Inferior parietal cortex (tissue), 1 donor: ENCODE results near the gene PPP4C.

ENCODE experiments used
- DNase-seq: peaks from one replicate; pipeline ENCODE4 v3.0.0-alpha.2; 2016; ENCODE audit errors: extremely low spot score

Gene PPP4C

GRCh38 chr16:30054959-30055553 lies 20.7 kb upstream of the PPP4C start:
- DNase-seq = no peak

- no peak for DNase-seq
Observed at GRCh38 chr16:30060346-30060745, 15.4 kb upstream of the PPP4C start.

- DNase-seq = no peak
Observed at GRCh38 chr16:30060836-30061554, 14.8 kb upstream of the PPP4C start.

- DNase-seq = no peak
Observed at GRCh38 chr16:30063278-30063892, 12.4 kb upstream of the PPP4C start.

DNA sequence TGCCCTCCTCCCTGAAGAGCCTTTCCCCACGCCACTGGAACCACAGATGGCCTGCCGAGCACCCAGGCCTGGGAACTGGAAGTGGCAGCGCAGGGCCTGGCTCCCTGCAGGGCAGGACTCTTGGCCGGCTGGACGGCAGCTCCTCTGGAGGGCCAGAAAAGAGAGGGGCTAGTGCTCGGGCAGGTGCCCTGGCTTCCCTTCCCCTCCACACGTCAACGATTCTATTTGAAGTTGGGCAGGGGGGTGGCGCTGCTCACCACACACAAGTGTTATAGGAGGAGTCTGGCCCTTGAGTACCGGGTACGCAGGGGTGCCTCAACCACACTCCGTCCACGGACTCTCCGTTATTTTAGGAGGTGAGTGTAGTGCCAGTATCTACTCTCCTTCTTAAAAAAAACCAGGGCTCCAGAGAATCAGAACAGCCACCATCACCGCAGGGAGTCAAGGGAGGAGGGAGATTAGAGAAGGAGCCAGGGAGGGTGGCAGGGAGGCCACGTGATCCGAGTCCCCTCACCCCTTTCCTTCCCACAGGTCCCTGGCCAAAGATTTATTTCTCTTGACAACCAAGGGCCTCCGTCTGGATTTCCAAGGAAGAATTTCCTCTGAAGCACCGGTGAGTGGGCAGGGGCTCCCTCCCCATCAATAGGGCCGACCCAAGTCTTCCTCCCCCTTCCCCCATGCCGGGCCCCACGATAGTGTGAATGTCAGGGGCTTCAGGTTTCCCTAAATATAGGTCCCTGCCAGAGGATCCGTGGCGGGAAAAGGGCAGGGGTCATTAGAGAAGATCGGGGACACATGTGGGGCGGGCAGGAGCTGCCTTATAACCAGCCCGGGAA lies 11.7 kb upstream of the PPP4C start:
- peak; percentile 75 for DNase-seq

GRCh38 chr16:30064729-30065101 lies 11.1 kb upstream of the PPP4C start:
- DNase-seq = no peak

GRCh38 chr16:30065102-30065942 lies 10.5 kb upstream of the PPP4C start, which contains the start of gene ALDOA:
Gene ALDOA, plus strand, starts transcription at chr16:30065760. Its CDS starts 1,138 bp downstream, at chr16:30066898.
- DNase-seq = peak; percentile 96

DNA sequence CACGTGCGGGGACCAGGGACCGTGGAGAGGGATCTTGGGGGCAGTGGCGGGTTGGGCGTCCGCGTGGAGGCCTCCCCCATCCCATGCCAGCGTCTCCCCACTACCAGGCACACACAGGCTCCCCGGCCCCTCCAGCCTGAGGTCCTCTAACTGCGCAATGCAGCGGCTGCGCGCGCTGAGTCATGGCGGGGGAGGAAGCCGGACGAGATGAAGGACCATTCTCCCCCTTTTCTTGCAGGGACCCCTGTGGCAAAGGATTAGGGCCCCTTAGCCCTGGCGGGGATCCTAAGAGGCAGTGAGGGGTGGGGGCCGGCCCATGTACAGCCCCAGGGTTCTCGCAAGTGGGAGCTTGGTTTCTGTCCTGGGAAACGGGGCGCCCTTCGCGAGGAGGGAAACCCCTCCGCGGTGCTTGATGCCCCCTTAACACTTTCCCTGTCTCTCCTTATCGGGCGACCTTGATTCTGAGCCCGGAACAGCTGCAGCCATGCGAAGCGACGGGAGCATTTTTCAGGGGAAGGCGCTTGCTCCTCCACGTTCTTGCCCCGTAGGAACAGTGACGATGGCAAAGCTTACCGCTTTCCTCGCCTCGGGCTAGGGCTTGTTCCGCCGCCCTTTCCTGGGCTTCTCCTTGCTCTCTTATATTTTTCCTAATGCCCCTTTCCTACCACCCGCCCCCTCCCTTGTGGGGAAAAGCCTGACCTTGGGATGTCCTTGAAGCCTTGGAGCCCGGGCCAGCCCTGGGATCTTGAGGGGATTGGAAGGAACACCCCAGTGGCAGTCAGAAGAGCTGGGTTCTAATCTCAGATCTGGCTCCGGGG lies 9.6 kb upstream of the PPP4C start:
- no peak for DNase-seq

DNA sequence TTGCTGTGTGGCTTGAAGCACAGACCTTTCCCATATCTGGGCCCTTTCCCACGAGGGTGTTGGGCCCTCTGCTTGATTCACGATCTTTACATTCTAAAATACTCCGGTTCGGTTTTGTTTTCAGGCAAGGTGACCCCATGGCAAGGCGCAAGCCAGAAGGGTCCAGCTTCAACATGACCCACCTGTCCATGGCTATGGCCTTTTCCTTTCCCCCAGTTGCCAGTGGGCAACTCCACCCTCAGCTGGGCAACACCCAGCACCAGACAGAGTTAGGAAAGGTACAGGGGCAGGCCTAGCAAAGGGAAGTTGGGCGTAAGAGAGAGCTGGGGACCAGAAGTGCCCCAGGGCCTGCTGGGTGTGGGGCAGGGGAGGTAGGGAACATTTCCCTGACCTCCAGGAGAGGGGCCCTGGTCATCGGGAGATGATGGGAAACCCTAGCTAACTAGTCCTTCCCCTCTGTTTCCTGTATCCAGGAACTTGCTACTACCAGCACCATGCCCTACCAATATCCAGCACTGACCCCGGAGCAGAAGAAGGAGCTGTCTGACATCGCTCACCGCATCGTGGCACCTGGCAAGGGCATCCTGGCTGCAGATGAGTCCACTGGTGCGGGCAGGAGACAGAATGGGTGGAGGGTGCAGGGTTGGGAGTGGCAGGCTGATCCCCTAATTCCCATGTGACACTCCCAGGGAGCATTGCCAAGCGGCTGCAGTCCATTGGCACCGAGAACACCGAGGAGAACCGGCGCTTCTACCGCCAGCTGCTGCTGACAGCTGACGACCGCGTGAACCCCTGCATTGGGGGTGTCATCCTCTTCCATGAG lies 8.8 kb upstream of the PPP4C start:
- DNase-seq = no peak

DNA sequence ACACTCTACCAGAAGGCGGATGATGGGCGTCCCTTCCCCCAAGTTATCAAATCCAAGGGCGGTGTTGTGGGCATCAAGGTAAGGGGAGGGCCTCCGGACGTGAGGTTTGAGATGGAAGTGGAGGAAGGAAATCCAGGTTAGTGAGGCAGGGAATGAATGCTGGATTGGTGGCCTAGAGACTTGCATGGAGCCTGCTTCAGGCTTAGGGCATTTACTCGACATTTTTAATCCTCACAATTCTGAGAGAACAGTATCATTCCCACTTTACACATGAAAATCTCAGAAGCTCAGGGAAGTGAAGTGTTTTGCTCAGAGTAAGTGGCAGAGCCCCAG lies 8.2 kb upstream of the PPP4C start:
- DNase-seq = no peak

GRCh38 chr16:30068333-30068732 lies 7.5 kb upstream of the PPP4C start:
- DNase-seq = no peak

- no peak for DNase-seq
Observed at GRCh38 chr16:30068750-30069610, 6.8 kb upstream of the PPP4C start.

- no peak for DNase-seq
Observed at GRCh38 chr16:30069611-30070462, 6.0 kb upstream of the PPP4C start.

GRCh38 chr16:30070490-30070889 lies 5.3 kb upstream of the PPP4C start:
- DNase-seq = no peak

DNA sequence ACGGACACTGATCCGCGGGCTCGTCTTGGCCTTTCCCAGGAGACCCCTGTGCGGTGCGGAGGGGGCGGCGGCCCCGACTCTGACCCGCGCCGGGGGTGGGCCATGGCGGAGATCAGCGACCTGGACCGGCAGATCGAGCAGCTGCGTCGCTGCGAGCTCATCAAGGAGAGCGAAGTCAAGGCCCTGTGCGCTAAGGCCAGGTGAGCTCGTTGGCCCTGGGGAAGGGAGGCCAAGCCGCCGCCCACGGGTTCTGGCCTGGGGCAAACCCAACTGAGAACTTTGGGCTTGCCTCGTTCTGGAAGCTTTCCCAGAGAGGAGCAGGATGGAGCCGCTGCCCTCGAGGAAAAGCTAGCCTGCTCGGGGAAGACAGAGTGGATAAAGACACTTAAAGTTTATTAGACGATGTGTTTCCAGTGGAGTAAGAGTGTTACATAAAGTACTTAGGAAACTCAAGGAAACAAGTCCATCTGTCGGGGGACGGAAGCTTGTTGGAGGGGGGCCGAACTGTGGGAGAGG lies 540 bp downstream of the PPP4C start:
- no peak for DNase-seq

DNA sequence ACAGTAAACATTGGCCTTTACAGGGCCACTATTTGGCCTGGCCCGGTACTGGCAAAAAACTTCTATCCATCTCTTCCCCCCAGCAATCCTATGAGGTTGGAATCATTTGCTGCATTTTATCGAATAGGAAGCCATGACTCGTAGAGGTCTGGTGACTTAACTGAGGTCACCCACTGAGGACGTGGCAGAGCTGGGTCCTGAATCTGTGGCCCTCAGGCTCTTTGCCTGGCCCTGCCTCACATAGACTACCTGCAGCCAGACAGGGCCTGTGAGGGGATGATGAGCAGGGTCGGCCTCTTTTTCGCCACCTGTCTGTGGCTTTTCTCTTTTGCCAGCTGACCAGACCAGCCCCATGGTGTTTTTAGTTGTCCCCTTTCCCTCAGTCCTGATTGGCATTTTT lies 1.9 kb downstream of the PPP4C start:
- DNase-seq = no peak

- no peak for DNase-seq
Observed at GRCh38 chr16:30078744-30079143, 3.0 kb downstream of the PPP4C start.

GRCh38 chr16:30079480-30079879 lies 3.7 kb downstream of the PPP4C start:
- DNase-seq = no peak
